GM18951 (cell line): Measurements from ENCODE around the gene TNFAIP1.
A peak's percentile ranks its signal among the peaks of the same experiment; 100 is the strongest.

Source experiments
- POLR2A ChIP-seq: IDR thresholded peaks from 4 replicates; pipeline ENCODE4 v1.6.1; 2011; ENCODE audit warnings: mild to moderate bottlenecking; ENCODE audit not compliant: insufficient read length, insufficient read depth; ENCODE audit errors: extremely low read depth
- in situ Hi-C: fragments of 300-500 bp; cut with MboI; formaldehyde crosslinking; loops from one replicate; pipeline ENCODE4 v1.12.0; 2022; ENCODE audit warnings: low sequenced_read_pairs, mixed read lengths, inconsistent platforms; ENCODE audit not compliant: unreplicated experiment

Gene TNFAIP1

GRCh38 chr17:28344011-28344410 lies 8.4 kb downstream of the TNFAIP1 start:
- in situ Hi-C loops = no loop called here
- TF ChIP-seq POLR2A = no peak

- TF ChIP-seq POLR2A = no peak
- in situ Hi-C loops = no loop called here
Observed at GRCh38 chr17:28344435-28344901, 8.9 kb downstream of the TNFAIP1 start.

DNA sequence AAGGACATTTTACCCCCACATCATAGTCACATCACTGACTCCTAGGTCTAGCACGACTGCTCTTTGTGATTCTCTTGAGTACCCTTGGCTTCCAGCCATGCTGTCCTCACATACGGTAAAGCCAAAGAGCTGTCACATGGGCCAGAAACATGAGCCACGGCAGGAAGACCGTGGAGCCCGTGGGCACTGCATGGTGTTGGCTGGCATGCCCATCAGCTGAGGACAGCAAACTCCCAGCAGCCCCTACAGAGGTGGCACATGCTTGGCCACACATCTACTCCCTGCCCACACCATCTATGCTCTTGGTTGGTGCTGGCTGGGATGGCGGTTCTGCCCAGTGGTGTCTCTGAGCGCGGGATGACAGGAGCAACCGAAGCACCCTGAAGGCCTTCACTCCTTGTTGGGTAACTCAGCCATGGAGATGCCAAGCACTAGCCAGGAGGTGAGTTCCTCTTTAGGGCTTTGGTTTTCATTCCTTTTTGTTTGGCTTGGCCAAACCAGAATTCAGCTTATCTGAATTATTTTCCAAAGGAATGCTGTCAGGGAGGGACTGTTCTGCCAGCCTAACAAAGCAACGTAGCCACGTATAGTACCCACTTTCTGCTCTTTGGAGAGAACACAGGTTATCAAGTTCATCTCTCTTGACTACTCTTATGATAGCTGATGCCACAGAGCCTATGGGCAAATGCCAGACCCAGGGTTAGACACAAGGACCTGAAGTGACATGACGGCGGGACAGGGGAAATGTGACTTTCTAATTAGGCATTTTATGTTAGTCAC lies 10.0 kb downstream of the TNFAIP1 start:
- TF ChIP-seq POLR2A = no peak
- in situ Hi-C loops = no loop called here

GRCh38 chr17:28346199-28346580 lies 10.6 kb downstream of the TNFAIP1 start:
- in situ Hi-C loops = no loop called here
- TF ChIP-seq POLR2A = no peak

DNA sequence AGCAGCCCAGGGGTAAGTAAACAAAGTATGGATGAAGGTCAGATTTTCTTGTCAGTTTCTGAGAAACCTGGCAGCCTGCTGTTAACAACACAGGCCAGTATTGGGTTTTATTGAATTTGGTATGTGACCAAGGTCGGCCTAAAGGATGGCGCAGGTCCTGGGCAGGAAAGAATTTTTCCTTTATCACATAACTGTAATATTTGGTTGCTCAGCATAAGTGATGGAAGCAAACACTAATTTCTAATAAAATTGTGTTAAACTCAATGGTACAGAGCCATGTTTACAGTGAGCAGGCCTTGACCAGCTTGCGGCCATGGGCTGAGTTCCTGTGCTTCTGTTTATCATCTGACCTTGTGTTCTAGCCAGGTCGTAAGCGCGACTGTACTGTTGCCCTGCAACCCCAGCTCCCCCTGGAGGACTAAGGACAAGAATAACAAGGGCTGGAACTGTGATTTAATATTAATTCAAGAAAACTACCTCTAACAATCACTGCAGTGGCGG lies 11.2 kb downstream of the TNFAIP1 start:
- TF ChIP-seq POLR2A = no peak
- in situ Hi-C loops = no loop called here

GRCh38 chr17:28347261-28347891 lies 11.8 kb downstream of the TNFAIP1 start:
- in situ Hi-C loops = no loop called here
- no peak for TF ChIP-seq POLR2A

DNA sequence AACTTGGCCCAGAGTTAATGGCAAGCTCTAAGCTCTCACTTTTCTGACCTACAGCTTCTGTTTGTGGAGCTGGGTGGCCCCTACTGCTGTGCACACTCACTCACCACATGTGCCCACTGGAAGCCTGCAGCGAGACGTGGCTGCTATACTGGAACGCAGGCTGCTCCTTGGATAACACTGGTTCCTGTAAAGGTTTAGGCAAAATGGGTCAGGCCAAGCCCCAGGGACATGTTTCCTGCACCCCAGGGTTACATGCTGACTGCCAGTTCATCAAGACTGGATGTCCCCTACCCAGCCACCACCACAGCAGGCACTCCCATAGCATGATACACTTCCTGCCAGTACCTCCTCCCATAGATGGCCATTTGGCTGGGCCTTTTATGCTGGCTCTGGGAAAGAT lies 13.4 kb downstream of the TNFAIP1 start:
- TF ChIP-seq POLR2A = no peak
- in situ Hi-C loops = no loop called here

GRCh38 chr17:28350271-28350670 lies 14.7 kb downstream of the TNFAIP1 start:
- TF ChIP-seq POLR2A = no peak
- in situ Hi-C loops = no loop called here

GRCh38 chr17:28357061-28357900 lies 21.7 kb downstream of the TNFAIP1 start, which contains the start of gene POLDIP2:
Gene POLDIP2, minus strand, starts transcription at chr17:28357527. Its CDS starts 79 bp downstream, at chr17:28357448.
- TF ChIP-seq POLR2A = peak; percentile 98
- in situ Hi-C loops = no loop called here

DNA sequence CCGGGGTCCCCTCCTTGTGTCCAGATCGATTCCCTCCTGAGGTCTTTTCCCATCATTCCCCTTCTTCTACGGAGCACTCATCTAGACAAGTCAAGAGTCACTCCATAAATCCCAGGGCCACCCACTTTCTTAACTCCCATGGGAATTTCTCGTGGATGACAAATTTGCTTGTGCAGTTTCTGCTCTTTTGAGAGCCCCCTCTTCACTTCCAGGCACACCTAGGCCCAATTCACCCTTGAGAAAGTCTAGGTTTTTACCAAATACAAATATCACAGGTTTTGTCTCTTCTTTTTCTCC lies 22.3 kb downstream of the TNFAIP1 start:
- no peak for TF ChIP-seq POLR2A
- in situ Hi-C loops = no loop called here

DNA sequence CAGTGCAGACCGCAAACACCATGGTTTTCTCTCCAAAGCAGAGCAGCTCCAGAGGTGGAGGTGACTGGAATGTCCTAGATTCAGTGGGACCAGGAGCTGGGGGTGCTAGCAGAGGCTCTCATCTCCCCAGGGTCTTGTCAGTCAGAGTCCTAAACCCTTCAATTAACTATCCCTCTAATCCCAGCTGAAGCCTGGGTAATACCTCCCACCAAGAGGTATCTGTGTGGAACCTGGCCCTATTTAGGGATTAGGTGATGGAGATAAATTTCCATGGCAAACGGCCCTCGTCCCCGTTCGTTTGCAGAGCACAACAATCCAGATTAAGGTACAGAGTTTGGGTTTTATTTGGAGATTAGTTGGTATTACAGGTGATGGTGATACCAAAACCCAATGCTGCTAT lies 27.6 kb downstream of the TNFAIP1 start:
- in situ Hi-C loops = no loop called here
- no peak for TF ChIP-seq POLR2A

DNA sequence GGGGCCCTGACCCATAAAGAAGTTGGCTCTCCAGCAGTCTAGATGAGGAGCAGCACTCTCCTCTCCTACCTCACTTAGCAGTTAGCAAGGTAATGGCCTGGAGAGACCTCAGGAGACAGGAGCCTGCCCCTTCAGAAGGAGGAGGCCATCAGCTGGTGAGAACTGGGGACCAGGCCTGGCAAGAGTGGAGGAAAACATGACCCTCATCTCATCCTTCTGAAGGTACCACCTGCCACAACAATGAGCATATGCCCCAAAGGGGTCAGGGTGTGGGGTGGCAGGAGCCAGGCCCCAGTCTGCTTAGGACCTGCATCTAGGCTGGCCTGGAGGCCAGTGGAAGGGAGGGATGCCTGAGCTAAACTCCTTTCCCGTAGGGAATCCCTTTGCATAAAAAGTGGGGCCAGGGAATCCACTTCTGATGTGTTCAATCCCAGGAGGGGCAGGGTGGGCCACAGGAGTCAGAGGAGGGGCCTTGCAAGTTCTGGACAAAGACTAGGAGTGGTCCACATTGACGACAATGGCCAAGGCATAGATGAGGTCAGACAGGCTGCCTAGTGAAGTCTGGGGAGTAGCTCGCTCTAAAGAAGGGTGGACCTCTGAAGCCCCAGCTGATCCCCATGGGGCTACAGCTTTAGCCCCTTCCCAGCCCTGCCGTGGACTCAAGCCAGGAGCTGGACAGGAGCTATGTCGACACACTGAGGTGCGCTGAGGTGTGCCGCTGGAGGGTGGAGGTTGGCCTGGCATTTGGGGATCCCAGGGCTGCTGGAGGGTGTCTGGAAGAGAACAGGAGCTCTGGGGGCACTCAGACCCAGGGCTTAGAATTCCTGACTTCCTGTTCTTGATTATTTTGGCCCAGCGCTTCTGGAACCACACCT lies 28.5 kb downstream of the TNFAIP1 start:
- no peak for TF ChIP-seq POLR2A
- in situ Hi-C loops = no loop called here

DNA sequence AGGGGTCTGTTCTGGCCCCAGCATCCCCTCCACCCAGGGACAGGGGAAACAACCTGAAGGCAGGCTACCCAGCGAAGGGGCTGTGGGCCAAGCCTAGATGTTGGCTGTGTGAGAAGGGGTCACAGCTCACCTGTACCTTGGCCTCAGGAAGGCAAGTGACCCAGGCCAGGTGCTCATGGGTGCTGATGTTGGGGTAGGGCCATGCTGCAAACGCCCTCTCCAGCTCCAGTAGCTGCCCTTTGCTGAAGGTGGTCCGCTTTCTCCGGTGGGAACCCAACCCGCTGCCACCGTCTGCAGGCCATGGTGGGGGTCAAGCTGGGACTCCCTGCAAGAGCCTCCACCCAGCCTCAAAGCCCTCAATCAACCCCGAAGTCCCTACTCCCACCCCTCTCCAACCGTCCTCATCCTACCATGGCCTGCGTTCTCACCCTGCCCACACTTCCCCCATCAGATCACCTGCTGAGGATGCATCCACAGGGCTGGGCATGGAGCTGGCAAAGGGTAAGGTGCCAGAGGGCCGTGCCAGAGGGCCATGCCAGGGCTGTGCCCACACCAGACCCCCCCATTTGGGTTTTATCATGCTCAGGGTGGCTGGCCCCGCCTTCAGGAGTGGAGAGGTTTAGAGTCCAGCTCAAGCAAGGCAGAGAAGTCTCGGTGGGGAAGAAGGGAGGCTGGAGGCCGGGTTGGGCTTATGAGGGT lies 29.3 kb downstream of the TNFAIP1 start, which contains the start of gene SEBOX:
Gene SEBOX (minus strand): TSS at position 535 of the 699 bp plus-strand sequence. CDS start 48 bp downstream, at position 487.
- in situ Hi-C loops = no loop called here
- no peak for TF ChIP-seq POLR2A
